Measurements from ENCODE around the gene BCL11B.

GRCh38 chr14:99131632-99132271, 140.2 kb downstream of the BCL11B start:
- no peak for TF ChIP-seq CREB1 (IDR thresholded peaks at IDR 0.05; ENCODE audit: low read depth)
- TF ChIP-seq EP300 (IDR thresholded peaks at IDR 0.05; ENCODE audit: borderline replicate concordance) = no peak
- TF ChIP-seq TAF1 (IDR thresholded peaks at IDR 0.05; ENCODE audit: low read depth) = no peak
- TF ChIP-seq YY1 (IDR thresholded peaks at IDR 0.05; ENCODE audit: low read depth) = no peak
- TF ChIP-seq, protein P1, sequence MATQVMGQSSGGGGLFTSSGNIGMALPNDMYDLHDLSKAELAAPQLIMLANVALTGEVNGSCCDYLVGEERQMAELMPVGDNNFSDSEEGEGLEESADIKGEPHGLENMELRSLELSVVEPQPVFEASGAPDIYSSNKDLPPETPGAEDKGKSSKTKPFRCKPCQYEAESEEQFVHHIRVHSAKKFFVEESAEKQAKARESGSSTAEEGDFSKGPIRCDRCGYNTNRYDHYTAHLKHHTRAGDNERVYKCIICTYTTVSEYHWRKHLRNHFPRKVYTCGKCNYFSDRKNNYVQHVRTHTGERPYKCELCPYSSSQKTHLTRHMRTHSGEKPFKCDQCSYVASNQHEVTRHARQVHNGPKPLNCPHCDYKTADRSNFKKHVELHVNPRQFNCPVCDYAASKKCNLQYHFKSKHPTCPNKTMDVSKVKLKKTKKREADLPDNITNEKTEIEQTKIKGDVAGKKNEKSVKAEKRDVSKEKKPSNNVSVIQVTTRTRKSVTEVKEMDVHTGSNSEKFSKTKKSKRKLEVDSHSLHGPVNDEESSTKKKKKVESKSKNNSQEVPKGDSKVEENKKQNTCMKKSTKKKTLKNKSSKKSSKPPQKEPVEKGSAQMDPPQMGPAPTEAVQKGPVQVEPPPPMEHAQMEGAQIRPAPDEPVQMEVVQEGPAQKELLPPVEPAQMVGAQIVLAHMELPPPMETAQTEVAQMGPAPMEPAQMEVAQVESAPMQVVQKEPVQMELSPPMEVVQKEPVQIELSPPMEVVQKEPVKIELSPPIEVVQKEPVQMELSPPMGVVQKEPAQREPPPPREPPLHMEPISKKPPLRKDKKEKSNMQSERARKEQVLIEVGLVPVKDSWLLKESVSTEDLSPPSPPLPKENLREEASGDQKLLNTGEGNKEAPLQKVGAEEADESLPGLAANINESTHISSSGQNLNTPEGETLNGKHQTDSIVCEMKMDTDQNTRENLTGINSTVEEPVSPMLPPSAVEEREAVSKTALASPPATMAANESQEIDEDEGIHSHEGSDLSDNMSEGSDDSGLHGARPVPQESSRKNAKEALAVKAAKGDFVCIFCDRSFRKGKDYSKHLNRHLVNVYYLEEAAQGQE (IDR thresholded peaks at IDR 0.05; ENCODE audit: low read depth) = no peak
- TF ChIP-seq, protein P2, sequence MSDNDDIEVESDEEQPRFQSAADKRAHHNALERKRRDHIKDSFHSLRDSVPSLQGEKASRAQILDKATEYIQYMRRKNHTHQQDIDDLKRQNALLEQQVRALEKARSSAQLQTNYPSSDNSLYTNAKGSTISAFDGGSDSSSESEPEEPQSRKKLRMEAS (IDR thresholded peaks at IDR 0.05) = no peak
- TF ChIP-seq USF1 (IDR thresholded peaks at IDR 0.05) = no peak
- TF ChIP-seq EGR1 (IDR thresholded peaks at IDR 0.05) = no peak

All from Ishikawa (cell line).